SU-DHL-6 (cell line): ENCODE measurements around the gene MR1.

Experiments used
- CTCF ChIP-seq: fragments of 200-600 bp; sonication (generic); IDR thresholded peaks from one replicate; pipeline ENCODE4 v1.5.1; 2017; ENCODE audit warnings: antibody characterized with exemption, mild to moderate bottlenecking, low read length, moderate library complexity; ENCODE audit not compliant: insufficient read depth, poor library complexity, severe bottlenecking
- EZH2phosphoT487 ChIP-seq: fragments of 200-600 bp; sonication (generic), shearing (Covaris generic); conservative IDR thresholded peaks from 2 replicates; pipeline ENCODE4 v1.6.1; 2018; ENCODE audit warnings: mild to moderate bottlenecking, antibody characterized with exemption, low read length, moderate library complexity, mixed read lengths

GRCh38 chr1:181110013-181110412, 76.2 kb downstream of the MR1 start:
- TF ChIP-seq CTCF (no peak), EZH2phosphoT487 (no peak)
